Testis (tissue), 3 donors: ENCODE data around the gene EP400. TPM values are rescaled to one million over a fixed set of nuclear protein-coding genes. Genes with fewer than 3 reads are reported as not detected.

ENCODE experiments used
- DNase-seq: peaks from one replicate; pipeline ENCODE4 v3.0.0-alpha.2; 2019
- H3K27ac ChIP-seq, 2 donors: fragments of 200-600 bp; sonication (generic); one replicate each; pipeline ENCODE4 v1.5.1; 2019
- H3K27me3 ChIP-seq: fragments of 200-600 bp; sonication (generic); one replicate; pipeline ENCODE4 v1.5.1; 2019
- H3K36me3 ChIP-seq: fragments of 200-600 bp; sonication (generic); one replicate; pipeline ENCODE4 v1.5.1; 2017; ENCODE audit warnings: low read depth; ENCODE audit errors: missing control alignments
- H3K4me1 ChIP-seq: fragments of 200-600 bp; sonication (generic); one replicate; pipeline ENCODE4 v1.5.1; 2019
- H3K4me3 ChIP-seq, 2 donors: fragments of 200-600 bp; sonication (generic); one replicate each; pipeline ENCODE4 v1.5.1; 2017 to 2019
- H3K9me3 ChIP-seq: fragments of 200-600 bp; sonication (generic); one replicate; pipeline ENCODE4 v1.5.1; 2017
- CTCF ChIP-seq, 3 experiments: fragments of 450-650 bp in 2 of 3; fragments of 200-600 bp in 1 of 3; sonication (generic) in 1 of 3; IDR thresholded peaks; one replicate each; pipeline ENCODE4 v1.5.1; 2016 to 2019; ENCODE audit warnings: antibody characterized with exemption in 3 of 3, mild to moderate bottlenecking in 2 of 3, moderate library complexity in 1 of 3
- POLR2A ChIP-seq: fragments of 450-650 bp; IDR thresholded peaks from one replicate; pipeline ENCODE4 v1.6.1; 2017; ENCODE audit warnings: antibody characterized with exemption, mild to moderate bottlenecking, moderate library complexity
- WGBS, 2 donors: methylation state at CpG; one replicate each; pipeline ENCODE4 v1.1.5; 2018; 5-methylcytosine and 5-hydroxymethylcytosine counted together
- intact Hi-C: fragments of 100-400 bp; cut with DNase I; formaldehyde crosslinking; loops from one replicate; pipeline ENCODE4 v1.15.1; 2023; ENCODE audit warnings: low total_unique reads
- polyA plus RNA-seq: library from polyadenylated mRNA; stranded (reverse); fragments of 350-450 nt; fragmentation: Illumina TruSeq; extraction: RNeasy Lipid Tissue Mini Kit (QIAGEN cat#74804); gene quantifications from one replicate; pipeline ENCODE4 v1.2.3, GENCODE V29; 2014; ENCODE audit warnings: low read depth, low replicate concordance; ENCODE audit not compliant: insufficient read depth
- total RNA-seq, 2 donors: library from RNA; depleted of rRNA; stranded (reverse); fragments of >200 nt; gene quantifications; one replicate each; pipeline ENCODE4 v1.2.3, GENCODE V29; 2016

EP400 gene
- total and polyA plus RNA-seq, 3 donors from 2014 or later: 44.2 to 83.0 (median 69.4) TPM

- no peak overlapping the region for H3K4me3 ChIP-seq
- intact Hi-C loops: no loop called here
- H3K9me3 ChIP-seq: no peaks in the 10 kb centered on the region
- DNase-seq: no peak
- WGBS, 2 donors: 93% methylated on average over 19 of the region's 19 CpGs; no CpG with 5 or more reads in 1 of the 2 donors
- no peak overlapping the region for H3K27ac ChIP-seq
- no peaks in the 10 kb centered on the region for H3K27me3 ChIP-seq
- peaks cover 17% of the 10 kb centered on the region for H3K4me1 ChIP-seq
- no peaks in the 10 kb centered on the region for H3K36me3 ChIP-seq
- TF ChIP-seq CTCF (IDR thresholded peaks at IDR 0.05) (no peak), POLR2A (no peak)
These were observed 30.7 kb upstream of the EP400 start for GRCh38 chr12:131919051-131919347.

GRCh38 chr12:131919366-131920156, 30.2 kb upstream of the EP400 start:
- Histone ChIP-seq H3K9me3 (no peaks in the 10 kb centered on the region), H3K4me3 (no peak overlapping the region), H3K27ac (no peak overlapping the region), H3K27me3 (no peaks in the 10 kb centered on the region), H3K4me1 (peaks cover 17% of the 10 kb centered on the region), H3K36me3 (no peaks in the 10 kb centered on the region)
- intact Hi-C loops: no loop called here
- no peak for DNase-seq
- TF ChIP-seq POLR2A (no peak), CTCF (IDR thresholded peaks at IDR 0.05) (no peak)
- 90 to 91% methylated on average over 18 of the region's 37 CpGs for WGBS, 2 donors

- no peaks in the 10 kb centered on the region for H3K36me3 ChIP-seq
- peaks cover 17% of the 10 kb centered on the region for H3K4me1 ChIP-seq
- no peak for DNase-seq
- no peak for TF ChIP-seq POLR2A
- TF ChIP-seq CTCF (IDR thresholded peaks at IDR 0.05): no peak
- H3K27me3 ChIP-seq: no peaks in the 10 kb centered on the region
- no peaks in the 10 kb centered on the region for H3K9me3 ChIP-seq
- intact Hi-C loops: no loop called here
- H3K4me3 ChIP-seq: no peak overlapping the region
- WGBS, 2 donors: 94 to 95% methylated on average over 5 to 10 of the region's 14 CpGs
- H3K27ac ChIP-seq: peak overlapping the region in 1 of 2 donors; percentile 68
These were observed 29.6 kb upstream of the EP400 start for GRCh38 chr12:131920157-131920508.

GRCh38 chr12:131920902-131921840, 28.6 kb upstream of the EP400 start:
- Histone ChIP-seq H3K27me3 (no peaks in the 10 kb centered on the region), H3K4me3 (no peak overlapping the region), H3K9me3 (no peaks in the 10 kb centered on the region), H3K4me1 (peaks cover 17% of the 10 kb centered on the region), H3K27ac (peak overlapping the region in 1 of 2 donors; percentile 68), H3K36me3 (no peaks in the 10 kb centered on the region)
- intact Hi-C loops: no loop called here
- WGBS, 2 donors: 67 to 87% methylated on average over 6 to 31 of the region's 35 CpGs
- TF ChIP-seq CTCF (IDR thresholded peaks at IDR 0.05): no peak
- TF ChIP-seq POLR2A: no peak
- no peak for DNase-seq
